Measurements from ENCODE around the gene ZFP69. TPM values are rescaled to one million over a fixed set of nuclear protein-coding genes. Genes with fewer than 3 reads are reported as not detected.
"Not testable (repeated sequence)": the region's sequence is repeated elsewhere in the genome, so short reads cannot be mapped to it uniquely, and the experiment has no call there.

Gene ZFP69
- total RNA-seq (2014; rRNA removed; shearing (Covaris generic)) = 5.3 and 9.3 TPM in 2 replicates

- peak; percentile 82 for DNase-seq (ENCODE audit: low read depth)
Observed at GRCh38 chr1:40476924-40477677, at the start of gene ZFP69. Gene ZFP69 (plus strand): TSS chr1:40477290. CDS start chr1:40479362, 2,072 bp downstream.

- DNase-seq (ENCODE audit: low read depth) = no peak
Observed at GRCh38 chr1:40431385-40431784, 45.7 kb upstream of the ZFP69 start.

- no peak for DNase-seq (ENCODE audit: low read depth)
Observed at GRCh38 chr1:40432644-40433390, 44.3 kb upstream of the ZFP69 start.

GRCh38 chr1:40435471-40435870, 41.6 kb upstream of the ZFP69 start:
- DNase-seq (ENCODE audit: low read depth) = peak; percentile 4

- DNase-seq (ENCODE audit: low read depth) = no peak
Observed at GRCh38 chr1:40435876-40436275, 41.2 kb upstream of the ZFP69 start.

GRCh38 chr1:40438391-40439015, 38.6 kb upstream of the ZFP69 start:
- DNase-seq (ENCODE audit: low read depth) = peak; percentile 16

GRCh38 chr1:40439247-40439646, 37.8 kb upstream of the ZFP69 start:
- DNase-seq (ENCODE audit: low read depth) = no peak

GRCh38 chr1:40449684-40450494, 27.2 kb upstream of the ZFP69 start, which contains the start of gene ZFP69B:
Gene ZFP69B (plus strand): TSS chr1:40450476. CDS start chr1:40450962, 486 bp downstream.
- peak; percentile 98 for DNase-seq (ENCODE audit: low read depth)

GRCh38 chr1:40450495-40451237, 26.4 kb upstream of the ZFP69 start:
- peak; percentile 88 for DNase-seq (ENCODE audit: low read depth)

GRCh38 chr1:40451238-40451585, 25.9 kb upstream of the ZFP69 start:
- DNase-seq (ENCODE audit: low read depth) = no peak

- DNase-seq (ENCODE audit: low read depth) = no peak
Observed at GRCh38 chr1:40454873-40455272, 22.2 kb upstream of the ZFP69 start.

GRCh38 chr1:40462956-40463590, 14.0 kb upstream of the ZFP69 start:
- DNase-seq (ENCODE audit: low read depth) = no peak

- DNase-seq (ENCODE audit: low read depth) = no peak
Observed at GRCh38 chr1:40469327-40469726, 7.8 kb upstream of the ZFP69 start.

GRCh38 chr1:40475268-40475667, 1.8 kb upstream of the ZFP69 start:
- DNase-seq (ENCODE audit: low read depth) = no peak

- DNase-seq (ENCODE audit: low read depth) = peak; percentile 25
Observed at GRCh38 chr1:40477678-40478053, 576 bp downstream of the ZFP69 start.

- DNase-seq (ENCODE audit: low read depth) = no peak
Observed at GRCh38 chr1:40478276-40478675, 1.2 kb downstream of the ZFP69 start.

- no peak for DNase-seq (ENCODE audit: low read depth)
Observed at GRCh38 chr1:40479156-40479555, 2.1 kb downstream of the ZFP69 start.

GRCh38 chr1:40495315-40495903, 18.3 kb downstream of the ZFP69 start:
- no peak for DNase-seq (ENCODE audit: low read depth)

- not testable (repeated sequence) for DNase-seq (ENCODE audit: low read depth)
Observed at GRCh38 chr1:40502651-40503050, 25.6 kb downstream of the ZFP69 start.

- no peak for DNase-seq (ENCODE audit: low read depth)
Observed at GRCh38 chr1:40507973-40508372, 30.9 kb downstream of the ZFP69 start.

All from Daoy (cell line).